ENCODE data around the gene PRPF38B.

The PRPF38B gene

DNA sequence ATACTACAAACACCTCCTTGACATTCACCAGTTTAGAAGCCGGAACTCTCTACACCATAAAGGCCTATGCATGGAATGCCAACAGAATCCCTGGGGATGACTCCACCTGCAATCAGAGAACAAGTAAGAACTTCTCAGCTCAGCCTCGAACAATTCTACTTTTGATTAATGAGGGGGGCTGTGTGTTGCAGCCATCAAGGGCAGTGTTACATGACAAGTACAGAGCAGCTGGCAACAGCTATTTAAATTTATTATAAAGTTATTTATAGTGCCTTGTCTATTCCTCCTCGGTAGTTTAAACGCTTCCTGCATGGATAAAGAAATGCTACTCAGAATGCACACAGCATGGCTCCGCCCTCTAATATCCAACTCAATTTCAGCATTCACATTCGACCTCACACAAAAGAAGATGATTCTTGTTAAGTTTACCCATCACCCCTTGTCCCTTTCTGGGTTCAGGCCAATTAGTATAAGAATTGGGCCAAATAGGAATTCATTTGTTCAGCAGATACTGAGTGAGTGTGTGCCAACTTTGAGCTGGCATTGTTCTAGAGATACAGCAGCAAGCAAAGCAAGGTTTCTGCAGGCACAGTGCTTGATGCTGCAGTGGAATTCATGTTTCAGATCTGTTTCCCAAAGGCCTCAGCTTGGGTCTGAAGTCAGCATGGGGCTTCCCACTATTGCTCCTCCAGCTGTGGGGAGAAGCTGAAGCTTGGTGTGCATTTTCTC, 27.0 kb downstream of the PRPF38B start:
- DNase-seq = no peak

GRCh38 chr1:108719656-108720435, 27.7 kb downstream of the PRPF38B start:
- peak; percentile 45 for DNase-seq

- no peak for DNase-seq
Measured at GRCh38 chr1:108722292-108722691, 30.2 kb downstream of the PRPF38B start.

- no peak for DNase-seq
Measured at GRCh38 chr1:108725906-108726305, 33.8 kb downstream of the PRPF38B start.

DNA sequence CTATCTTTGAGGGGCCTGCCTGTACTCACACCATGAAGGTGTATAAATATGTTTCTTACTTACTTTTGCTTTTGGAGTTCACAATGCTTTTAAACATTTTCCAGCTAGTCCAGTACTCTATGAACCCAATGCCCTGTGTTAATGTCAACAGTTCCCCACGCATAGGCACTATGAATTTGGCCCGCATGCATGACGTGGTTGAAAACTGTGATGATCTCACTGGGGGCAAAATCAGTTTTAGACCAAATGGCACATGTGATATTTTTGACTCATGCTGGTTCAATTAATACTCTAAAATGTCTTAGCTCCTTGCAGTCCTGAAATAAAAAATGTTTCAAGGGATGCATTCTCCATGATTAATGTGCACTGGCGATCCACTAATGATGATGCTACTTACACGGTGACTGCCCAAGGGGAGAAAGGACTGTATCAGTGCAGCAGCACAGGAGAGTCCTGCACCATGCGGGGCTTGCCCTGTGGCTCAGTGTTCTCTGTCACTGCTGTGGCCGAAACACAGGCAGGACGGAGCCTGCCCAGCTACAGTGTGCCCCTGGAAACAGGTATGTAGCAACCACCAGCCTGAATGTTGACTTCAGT, 36.3 kb downstream of the PRPF38B start:
- DNase-seq = no peak

GRCh38 chr1:108729481-108729880, 37.4 kb downstream of the PRPF38B start:
- DNase-seq = no peak

DNA sequence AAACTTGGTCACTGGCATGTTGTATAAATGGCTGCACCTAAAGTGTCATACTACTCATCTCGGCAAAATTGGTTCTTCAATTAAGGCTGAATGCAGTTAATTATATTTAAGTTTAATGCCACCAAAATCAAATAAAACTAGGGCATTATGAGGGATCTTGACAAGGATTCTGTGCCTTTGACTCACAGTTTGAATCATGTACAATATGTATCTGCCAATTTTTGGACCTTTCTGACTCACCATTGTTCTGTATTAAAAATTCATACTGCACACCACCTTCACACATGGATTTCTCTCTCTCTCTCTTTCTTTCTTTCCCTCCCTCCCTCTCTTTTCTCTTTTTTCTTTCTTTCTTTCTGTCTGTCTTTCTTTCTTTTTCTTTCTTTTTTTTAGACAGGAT, 40.3 kb downstream of the PRPF38B start:
- no peak for DNase-seq

- DNase-seq = no peak
Measured at GRCh38 chr1:108734171-108734865, 42.2 kb downstream of the PRPF38B start.

GRCh38 chr1:108742253-108742652, 50.1 kb downstream of the PRPF38B start:
- peak; percentile 9 for DNase-seq

DNA sequence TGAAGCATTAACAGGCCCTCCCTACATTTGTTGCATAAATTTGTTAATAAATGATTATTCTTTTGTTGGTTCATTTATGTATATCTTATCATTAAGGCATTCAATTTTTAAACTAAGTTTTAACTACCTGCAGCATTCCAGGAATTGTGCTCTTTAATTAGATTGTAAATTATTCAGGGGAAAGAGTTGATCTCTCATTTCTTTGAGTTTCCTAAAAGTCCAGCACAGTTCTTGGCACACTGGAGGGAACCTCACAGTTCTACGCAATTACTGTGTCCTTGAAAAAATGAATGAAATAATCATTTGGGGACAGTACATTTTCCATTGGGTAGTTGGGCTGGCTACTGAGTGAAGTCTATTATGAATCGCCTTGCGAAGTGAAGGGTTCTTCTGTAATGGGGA, 53.9 kb downstream of the PRPF38B start:
- no peak for DNase-seq

GRCh38 chr1:108746382-108747170, 54.5 kb downstream of the PRPF38B start, which contains the start of gene STXBP3:
TSS of gene STXBP3 (plus strand) at chr1:108746674. CDS start at chr1:108746738, 64 bp downstream.
- DNase-seq = peak; percentile 99

DNA sequence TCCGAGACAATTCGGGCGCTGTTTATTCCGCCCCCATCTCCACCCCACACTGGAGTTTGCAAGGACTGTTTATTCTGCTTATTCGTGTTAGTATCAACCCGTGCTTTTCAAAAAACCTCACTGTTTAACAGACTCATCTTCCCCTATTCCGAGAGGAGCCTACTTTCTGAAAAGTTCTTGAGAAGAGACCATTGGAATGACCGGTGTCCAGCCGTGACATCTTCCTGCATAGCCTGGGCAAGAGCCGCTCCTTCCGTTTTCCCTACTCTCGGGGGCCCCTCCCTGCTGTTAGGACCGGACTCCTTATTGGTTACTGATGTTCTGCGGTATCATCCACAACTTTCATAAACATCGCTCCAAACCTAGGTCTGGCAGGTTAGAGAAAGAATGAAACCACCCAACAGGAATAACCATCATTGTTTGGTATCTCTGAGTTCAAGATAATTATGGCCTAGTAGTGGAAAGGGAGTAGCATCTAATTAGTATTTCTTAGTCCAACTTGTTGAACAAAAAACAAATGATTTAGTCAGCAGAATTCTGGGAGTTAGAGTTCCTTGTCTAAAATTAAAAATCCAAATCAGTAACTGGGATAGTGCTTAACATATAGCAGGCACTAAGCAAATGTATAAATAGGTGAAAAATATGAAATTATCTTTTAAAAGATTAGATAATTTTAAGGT, 55.2 kb downstream of the PRPF38B start:
- DNase-seq = peak; percentile 89

- DNase-seq = no peak
Measured at GRCh38 chr1:108747898-108748297, 55.8 kb downstream of the PRPF38B start.

DNA sequence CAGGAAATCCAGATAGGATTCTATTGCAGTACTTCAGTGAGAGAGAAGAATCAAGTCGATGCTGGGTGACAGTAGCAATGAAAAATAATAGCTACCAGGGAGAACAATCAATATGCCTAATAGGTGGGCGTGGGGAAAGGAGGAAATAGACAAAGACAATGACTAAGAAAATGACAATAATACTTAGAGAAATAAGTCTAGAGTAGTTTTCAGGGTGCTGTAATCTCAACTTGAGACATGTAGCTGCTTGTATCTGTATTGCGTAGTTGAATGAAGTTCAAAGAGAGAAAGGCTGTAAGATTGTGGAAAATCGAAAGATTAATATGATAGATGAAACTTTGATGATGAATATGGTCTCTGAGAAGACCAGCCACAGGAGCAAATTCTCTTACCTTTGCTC, 57.0 kb downstream of the PRPF38B start:
- DNase-seq = no peak

DNA sequence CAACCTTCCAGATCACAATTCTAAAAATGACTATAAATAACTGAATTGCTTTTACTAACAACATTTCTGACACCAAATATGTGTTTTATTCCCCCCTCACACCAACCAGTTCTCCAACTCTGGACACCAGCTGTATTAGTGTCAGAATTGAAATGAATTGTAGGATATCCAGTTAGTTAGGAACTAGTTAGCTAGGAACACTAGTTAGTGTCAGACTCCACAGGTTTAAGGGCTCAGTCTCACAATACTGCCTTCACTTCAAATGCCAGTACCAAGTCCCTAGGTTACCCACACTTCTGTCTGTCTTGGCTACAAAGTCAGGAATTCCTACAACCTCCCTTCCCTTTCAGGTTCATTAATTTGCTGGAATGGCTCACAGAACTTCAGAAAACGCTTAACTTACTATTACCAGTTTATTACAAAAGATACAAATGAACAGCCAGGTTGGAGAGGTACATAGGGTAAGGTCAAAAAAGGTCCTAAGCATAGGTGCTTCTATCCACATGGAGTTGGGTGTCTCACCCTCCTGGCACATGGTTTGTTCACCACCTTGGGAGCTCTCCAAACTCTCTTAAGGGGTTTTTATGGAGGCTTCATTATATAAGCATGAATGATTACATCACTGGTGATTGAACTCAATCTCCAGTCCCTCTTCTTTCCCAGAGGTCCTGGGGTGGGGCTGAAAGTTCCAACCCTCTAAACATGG, 58.5 kb downstream of the PRPF38B start:
- no peak for DNase-seq

All from DMS53 (cell line).